KOPT-K1 (cell line): ENCODE data around the gene ANXA11.
"Not testable (repeated sequence)": the region's sequence is repeated elsewhere in the genome, so short reads cannot be mapped to it uniquely, and the experiment has no call there.

Experiments
- H3K27ac ChIP-seq: fragments of 200-600 bp; sonication (generic); 2 replicates; pipeline ENCODE4 v1.5.1; 2016; ENCODE audit warnings: antibody characterized with exemption, mild to moderate bottlenecking, low read depth, low read length; ENCODE audit not compliant: poor library complexity, severe bottlenecking
- H3K36me3 ChIP-seq: fragments of 200-600 bp; sonication (generic); 2 replicates; pipeline ENCODE4 v1.5.1; 2017; ENCODE audit warnings: antibody characterized with exemption, mild to moderate bottlenecking, low read length, moderate library complexity; ENCODE audit not compliant: insufficient read depth
- H3K9me3 ChIP-seq: fragments of 200-600 bp; sonication (generic); 2 replicates; pipeline ENCODE4 v1.5.1; 2017; ENCODE audit warnings: antibody characterized with exemption, low read length, mild to moderate bottlenecking; ENCODE audit not compliant: insufficient read depth, poor library complexity, severe bottlenecking

The ANXA11 gene

DNA sequence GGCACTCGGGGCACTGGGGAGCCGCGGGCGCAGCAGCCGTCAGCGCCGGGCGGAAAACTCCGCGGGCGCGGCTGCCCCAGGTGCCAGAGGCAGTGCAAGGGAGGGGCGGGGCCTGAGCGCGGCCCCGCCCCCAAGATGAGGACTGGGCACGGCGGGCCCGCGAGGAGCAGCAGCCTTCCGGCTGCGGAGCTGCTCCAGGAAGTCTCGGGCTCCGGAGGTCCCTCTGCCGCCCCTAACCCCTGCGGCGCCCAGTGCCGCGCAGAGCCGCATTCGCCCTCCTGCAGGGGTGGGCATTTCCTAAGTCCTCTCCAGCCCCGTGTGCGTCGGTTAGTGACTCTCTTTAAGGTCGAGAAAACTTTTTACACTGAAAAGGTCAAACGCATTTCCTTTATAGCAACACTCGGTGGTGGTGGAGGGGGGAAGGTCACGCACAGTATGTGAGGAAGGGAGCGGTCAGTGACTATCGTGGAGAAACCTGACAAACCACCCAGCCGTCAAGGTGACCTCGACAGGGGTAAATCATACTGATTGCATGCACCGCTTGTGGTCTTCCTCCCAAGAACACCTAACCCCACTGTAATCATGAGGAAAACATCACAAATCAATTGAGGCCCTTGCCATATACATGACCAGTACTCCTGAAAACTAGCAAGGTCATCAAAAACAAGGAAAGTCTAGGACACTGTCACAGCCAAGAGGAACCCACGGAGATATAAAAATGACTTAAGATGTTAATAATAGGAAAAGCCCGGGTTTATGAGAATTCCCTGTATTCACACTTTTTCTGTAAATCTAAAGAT is at the start of gene ANXA11:
Gene ANXA11 (minus strand): TSS at position 61 of the 800 bp plus-strand sequence. CDS start 32,676 bp downstream, outside the sequence.
- H3K9me3 ChIP-seq = no peaks in the 10 kb centered on the region
- H3K27ac ChIP-seq = peak within 1 kb of the TSS; percentile 77
- H3K36me3 ChIP-seq = no peaks in the 10 kb centered on the region; the same call in 1 of the 2 replicates

DNA sequence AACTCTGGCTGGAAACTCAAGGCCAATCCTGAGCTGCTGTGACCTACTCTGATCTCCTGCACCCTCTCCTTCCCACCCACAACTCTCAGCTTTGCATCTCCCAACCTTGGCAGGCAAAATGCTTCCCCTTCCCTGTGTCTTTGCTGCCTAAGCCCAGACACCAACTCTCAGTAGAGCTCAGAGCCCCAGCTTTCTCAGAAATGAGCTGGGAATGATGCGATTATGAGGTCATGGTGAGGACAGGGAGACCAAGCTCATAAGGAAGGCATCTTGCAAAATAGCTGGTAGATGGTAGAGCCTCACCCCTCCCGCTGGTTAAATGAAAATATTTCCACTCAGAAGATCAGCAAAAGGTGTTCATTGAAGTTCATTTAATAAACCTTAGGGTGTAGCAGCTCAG is 49.4 kb upstream of the ANXA11 start:
- not testable (repeated sequence) for H3K27ac ChIP-seq, H3K36me3 ChIP-seq, H3K9me3 ChIP-seq

DNA sequence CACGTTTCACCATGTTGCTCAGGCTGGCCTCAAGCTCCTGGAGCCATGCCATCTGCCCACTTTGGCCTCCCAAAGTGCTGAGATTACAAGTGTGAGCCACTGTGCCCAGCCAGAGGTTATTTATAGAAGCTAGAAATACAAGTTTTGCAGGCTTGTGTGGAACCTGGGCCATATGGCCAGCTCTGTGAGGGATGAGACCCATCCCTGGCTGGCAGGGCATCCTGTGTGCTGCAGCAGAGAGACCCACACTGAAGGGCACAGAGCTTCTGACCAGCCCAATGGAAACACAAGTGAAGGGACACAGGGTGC is 48.6 kb upstream of the ANXA11 start:
- H3K9me3 ChIP-seq, H3K27ac ChIP-seq, H3K36me3 ChIP-seq: not testable (repeated sequence)

DNA sequence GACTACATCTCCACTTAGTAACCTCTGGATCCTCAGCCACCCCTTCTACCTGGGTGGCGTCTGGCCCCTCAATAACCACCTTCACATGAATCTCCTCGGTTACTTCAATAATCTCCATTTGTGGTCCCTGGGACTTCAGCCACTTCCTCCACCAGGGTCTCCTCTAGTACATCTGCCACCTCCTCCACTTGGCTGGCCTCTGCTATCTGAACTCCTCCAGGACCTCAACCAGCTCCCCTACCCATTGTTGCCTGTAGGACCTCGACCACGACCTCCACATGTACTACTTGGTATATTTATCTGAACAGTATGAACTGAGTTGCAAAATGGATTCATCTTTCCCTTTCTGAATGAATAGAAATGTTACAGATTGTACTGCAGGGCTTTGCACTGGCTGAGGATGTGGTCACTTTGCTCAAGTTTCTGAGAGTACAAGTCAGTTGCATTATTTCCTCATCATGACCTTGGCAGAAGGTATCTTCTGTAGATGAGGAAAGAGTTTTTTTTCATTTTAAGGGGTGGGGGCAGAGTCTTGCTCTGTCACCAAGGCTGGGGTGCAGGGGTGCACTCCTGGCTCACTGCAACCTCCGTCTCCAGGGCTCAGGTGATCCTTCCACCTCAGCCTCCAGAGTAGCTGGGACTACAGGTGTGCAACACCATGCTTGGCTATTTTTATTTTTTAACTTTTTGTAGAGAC is 48.1 kb upstream of the ANXA11 start:
- no peaks in the 10 kb centered on the region for H3K9me3 ChIP-seq
- no peaks in the 10 kb centered on the region for H3K36me3 ChIP-seq
- H3K27ac ChIP-seq = no peak overlapping the region

DNA sequence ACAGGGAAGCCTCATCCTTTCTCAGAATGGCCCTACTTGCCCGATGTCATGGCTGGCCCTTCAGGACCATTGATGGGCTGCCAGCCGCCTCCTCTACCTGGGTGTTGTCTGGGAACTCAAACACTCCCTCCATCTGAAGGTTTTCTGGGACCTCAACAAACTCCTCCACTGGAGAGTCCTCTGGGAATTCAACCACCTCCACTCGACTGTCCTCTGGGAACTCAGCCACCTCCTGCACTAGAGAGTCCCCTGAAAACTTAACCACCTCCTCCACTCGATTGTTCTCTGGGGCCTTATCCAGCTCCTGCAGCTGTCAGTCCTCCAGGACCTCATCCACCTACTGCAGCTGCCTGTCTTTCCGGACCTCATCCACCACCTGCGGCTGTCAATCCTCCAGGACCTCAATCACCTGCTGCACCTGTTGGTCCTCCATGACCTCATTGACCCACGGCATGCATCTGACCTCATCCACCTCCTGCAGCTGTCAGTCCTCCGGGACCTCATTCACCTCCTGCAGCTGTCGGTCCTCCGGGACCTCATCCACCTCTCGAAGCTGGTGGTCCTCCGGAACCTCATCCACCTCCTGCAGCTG is 47.1 kb upstream of the ANXA11 start:
- Histone ChIP-seq H3K9me3 (no peaks in the 10 kb centered on the region), H3K36me3 (no peaks in the 10 kb centered on the region), H3K27ac (no peak overlapping the region)

DNA sequence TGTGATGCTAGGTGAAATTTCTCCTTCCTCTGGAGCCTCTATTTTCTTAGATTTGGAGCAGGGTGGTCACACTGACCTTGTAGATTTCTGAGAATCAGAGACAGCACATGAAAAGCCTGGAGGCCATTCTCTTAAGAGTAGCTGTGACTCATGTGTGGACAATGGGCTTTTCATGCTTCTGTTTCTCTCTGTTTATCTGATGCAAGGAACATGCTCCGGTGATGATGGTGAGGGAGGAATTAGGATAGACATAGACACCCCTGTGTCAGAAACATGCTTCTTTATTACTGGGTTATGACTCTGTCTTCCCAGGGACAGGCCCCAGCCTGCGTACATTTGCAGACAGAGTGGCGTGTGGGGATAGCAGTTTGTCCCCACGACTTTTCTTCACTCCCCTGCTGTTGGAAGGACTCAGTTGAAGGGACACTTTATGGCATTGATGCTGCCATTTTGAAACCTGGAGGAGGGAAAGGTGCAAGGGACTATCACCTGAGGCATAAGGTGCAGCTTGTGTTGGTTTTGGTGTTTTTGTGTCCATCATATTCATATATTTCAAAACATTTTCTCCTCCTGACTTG is 46.5 kb upstream of the ANXA11 start:
- H3K27ac ChIP-seq, H3K36me3 ChIP-seq, H3K9me3 ChIP-seq: not testable (repeated sequence)

DNA sequence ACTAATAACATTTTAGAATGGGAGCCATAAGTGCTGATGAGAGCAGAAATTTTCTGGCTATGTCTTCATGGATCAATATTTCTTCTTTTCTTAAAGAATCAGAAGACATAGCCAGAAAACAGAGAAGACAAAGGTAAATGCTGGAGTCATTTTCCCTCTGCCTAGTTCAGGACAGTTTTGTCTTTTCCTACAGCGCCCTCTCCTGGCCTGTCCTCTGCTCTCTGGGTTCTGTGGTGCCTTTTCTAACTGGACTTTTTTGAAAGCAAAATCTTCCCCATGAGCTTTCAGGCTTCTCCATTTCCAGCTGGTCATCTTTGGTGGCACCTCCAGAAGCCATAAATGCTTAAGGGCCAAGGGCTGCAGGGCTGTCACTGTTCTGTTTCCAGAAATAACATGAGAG is 45.1 kb upstream of the ANXA11 start:
- H3K27ac ChIP-seq = not testable (repeated sequence)

DNA sequence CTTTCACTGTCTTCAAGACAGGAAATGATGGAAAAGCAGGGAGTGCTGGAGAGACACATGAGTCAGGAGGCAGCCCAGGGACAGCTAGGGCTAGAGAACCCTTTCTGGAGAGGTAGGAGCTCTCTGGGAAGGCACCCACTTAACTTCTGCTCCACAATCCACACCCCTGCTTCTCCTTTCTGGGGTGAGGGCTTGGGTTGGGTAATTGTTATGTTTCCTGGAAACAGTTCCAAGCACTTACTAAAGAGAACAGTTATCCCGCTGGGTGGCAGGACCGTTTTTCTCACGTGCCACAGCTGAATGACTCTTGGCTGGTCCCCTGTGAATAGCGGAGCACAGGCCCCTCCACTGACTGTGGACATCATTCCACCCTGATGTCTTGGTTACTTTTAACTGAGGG is 44.6 kb upstream of the ANXA11 start:
- not testable (repeated sequence) for H3K9me3 ChIP-seq, H3K36me3 ChIP-seq, H3K27ac ChIP-seq

More for the DNA sequence above, 45.1 kb upstream of the ANXA11 start:
- H3K9me3 ChIP-seq, H3K36me3 ChIP-seq: not testable (repeated sequence)

DNA sequence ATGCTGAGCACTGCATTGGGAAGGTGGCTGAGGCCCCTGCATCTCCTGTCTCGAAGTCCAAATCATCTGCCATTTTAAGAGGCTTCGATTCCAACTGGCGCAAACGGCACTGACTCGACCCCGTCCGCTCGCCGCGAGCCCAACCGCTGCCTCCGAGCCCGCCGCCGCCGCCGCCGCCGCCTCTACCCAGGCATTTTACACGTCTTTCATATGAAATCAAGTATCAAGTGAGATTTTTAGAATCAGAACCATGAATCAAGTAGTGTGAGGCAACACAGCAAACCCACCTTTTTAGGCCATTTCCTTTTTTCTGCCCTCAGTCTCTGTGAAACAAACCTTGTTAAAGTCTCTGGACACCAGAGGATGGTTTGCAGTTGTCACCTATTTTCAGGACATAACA is 42.3 kb upstream of the ANXA11 start:
- H3K27ac ChIP-seq, H3K9me3 ChIP-seq, H3K36me3 ChIP-seq: not testable (repeated sequence)

DNA sequence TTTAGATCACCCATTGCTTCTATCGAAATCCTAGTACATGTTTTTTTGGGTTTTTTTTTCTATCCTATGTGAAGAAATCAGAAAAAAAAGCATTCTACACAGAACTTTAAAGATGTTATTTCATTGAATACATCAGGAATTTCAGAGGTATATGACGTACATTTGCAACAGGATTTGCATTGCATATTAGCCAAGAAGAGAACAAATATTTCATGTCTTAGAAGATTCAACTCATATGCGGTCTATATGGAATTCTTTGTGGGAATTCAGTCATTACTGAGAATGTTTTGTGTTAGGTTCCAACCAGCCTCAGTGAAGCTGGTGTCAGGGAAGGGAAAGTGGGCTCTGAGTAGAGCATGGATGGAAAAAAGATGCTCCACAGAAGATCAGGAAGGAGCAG is 39.0 kb upstream of the ANXA11 start:
- not testable (repeated sequence) for H3K27ac ChIP-seq, H3K9me3 ChIP-seq, H3K36me3 ChIP-seq

DNA sequence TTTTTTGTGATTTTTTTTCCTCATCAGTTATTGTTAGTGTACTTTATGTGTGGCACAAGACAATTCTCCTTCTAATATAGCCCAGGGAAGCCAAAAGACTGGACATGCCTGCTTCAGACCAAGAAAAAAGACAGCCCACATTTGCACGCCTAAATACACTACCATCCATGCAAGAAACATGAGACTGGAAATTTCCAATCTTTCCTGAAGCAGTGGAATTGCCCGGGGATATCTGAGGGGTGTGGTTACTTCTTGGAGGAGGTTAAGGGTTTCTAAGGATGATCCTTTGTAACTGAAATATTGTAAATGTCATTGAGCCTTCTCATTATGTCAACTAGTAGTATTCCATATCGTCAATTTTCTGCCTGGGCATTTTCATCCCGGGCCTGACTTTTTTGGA is 37.0 kb upstream of the ANXA11 start:
- H3K36me3 ChIP-seq, H3K27ac ChIP-seq, H3K9me3 ChIP-seq: not testable (repeated sequence)

DNA sequence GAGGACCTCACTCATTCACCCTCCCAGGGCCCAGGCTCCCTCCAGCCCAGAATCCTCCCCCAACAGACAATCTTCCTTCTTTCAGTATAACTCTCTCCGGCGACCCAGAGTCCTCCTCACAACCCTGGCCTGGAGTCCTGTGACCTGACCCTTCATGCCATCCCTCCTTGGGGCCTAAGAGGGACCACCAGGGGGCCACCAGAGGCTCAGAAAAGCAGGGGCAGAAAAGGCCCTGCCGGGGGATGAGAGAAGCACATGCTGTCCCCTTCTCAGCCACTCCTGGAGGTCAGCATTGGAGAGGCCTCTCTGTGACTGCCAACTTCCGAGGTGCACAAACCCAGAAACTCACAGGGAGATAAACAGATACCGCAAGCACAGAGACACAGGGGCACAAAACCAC is 31.1 kb upstream of the ANXA11 start:
- H3K36me3 ChIP-seq, H3K9me3 ChIP-seq, H3K27ac ChIP-seq: not testable (repeated sequence)

DNA sequence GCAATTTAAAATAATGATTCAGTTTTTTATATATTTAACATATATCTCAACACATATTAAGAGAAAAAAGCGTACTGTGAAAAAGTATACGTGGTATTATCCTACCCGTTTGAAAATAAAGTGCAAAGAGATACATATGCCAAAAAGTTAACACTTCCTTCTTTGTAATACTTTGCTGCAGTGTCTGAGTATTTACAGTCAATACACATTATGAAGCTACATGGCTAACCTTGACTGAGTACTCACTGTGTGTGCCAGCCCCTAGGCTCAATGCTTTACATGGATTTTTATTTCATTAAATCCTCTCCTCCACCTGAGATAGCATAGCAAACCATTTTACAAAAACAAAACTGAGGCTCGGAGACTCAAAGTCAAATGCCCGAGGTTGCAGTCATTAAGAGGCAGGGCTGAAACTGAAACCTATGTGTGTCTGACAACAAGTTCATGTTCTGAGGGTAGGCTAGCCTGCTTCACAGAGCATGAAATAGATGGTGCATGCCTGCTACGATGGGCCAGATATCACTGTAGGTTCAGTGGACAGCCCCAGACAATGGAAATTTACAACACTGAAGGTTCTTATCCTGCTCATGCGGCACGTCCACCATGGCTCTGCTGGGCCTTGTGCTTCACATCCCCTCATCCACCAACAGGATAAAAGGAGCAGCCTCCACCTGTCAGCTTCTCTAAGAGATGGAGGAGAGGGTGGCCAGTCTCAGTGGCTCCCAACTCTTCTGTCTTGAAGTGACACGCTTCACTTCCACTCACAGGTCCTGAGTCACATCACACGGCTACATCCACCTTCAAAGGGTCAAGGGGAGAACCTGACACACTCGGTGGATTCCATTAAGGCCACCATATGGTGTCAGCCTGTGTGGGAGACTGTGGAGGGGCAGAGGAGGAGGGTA is 29.2 kb upstream of the ANXA11 start:
- not testable (repeated sequence) for H3K27ac ChIP-seq, H3K36me3 ChIP-seq, H3K9me3 ChIP-seq

DNA sequence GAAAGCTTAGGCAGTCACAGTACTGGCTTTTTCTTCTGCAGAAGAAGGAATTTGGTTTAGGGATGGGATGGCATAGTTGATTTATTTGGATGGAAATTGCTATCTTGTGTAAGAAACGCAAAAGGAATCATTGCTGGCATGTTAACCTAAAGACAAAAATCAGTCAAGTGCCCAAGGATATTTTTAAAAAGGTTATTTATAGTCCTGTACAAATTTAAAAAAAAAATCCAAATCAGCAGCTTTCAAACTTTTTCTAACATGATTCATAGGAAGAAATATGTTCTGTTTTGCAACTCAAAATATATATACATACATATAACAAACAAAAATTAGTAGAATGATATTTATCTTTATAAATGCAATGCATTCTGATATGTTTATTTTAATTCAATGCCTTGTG is 28.5 kb upstream of the ANXA11 start:
- not testable (repeated sequence) for H3K27ac ChIP-seq, H3K36me3 ChIP-seq, H3K9me3 ChIP-seq

DNA sequence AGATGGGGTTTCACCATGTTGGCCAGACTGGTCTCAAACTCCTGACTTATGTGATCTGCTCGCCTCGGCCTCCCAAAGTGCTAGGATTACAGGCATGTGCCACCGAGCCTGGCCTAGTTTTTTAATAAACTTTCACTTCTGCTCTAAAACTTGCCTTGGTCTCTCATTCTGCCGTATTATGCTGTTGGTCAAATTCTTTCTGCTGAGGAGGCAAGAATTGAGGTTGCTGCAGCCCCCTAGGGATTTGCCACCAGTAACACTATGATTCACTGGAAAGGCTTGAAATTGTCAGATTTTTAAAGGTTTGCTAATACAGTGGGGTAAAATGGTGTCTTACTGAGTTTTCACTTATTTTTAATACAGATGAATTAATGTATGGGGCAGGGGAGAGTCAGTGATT is 21.4 kb upstream of the ANXA11 start:
- not testable (repeated sequence) for H3K9me3 ChIP-seq, H3K27ac ChIP-seq, H3K36me3 ChIP-seq
